ENCODE measurements around the gene HSPB1.

HSPB1 gene

DNA sequence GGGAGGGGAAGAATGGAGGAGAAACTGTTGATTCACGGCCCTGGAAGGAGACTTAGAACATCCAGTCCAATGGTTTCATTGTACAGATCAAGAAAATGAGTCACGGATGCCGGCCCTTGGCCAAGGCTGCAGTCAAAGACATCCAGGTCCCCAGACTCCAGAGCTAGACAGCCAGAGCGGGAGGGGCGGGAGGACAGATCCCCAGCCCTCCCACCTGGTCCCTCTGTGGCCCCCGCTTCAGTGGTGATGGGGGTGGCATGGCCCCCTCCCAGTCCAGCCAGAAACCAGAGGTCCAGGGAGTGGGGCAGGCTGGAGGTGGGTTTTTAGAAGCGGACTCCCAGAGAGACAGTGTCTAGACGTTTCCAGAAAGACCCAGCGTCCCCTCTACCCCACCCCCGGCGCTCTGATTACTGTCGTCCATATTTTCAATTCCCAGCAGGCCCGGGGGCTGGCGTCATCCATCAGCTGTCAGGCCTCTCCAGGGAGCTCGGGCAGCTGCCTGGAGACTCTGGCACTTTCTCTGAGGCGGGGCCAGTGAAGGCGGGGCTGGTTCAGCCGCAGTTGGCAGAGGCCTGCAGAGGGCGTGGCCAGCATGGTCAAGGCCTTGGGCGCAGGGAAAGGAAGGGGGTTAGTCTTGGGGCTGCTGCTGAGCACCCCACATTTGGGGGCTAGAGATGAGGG lies 8.0 kb upstream of the HSPB1 start (continued):
- TF ChIP-seq ZNF658 (tag by site-specific recombination; IDR thresholded peaks at IDR 0.05) (no peak), SP2 (tag by site-specific recombination; IDR thresholded peaks at IDR 0.05) (peak; percentile 42), ZNF248 (tag by site-specific recombination; IDR thresholded peaks at IDR 0.05) (no peak), KLF9 (tag by site-specific recombination; IDR thresholded peaks at IDR 0.05; ENCODE audit: low read depth) (peak; percentile 76), ZNF529 (tag by site-specific recombination; IDR thresholded peaks at IDR 0.05; ENCODE audit: insufficient replicate concordance) (no peak), IKZF3 (tag by site-specific recombination; IDR thresholded peaks at IDR 0.05) (peak; percentile 78), ZNF24 (tag by site-specific recombination; IDR thresholded peaks at IDR 0.05) (no peak), ZNF791 (tag by site-specific recombination; IDR thresholded peaks at IDR 0.05) (no peak), MZF1 (tag by site-specific recombination; IDR thresholded peaks at IDR 0.05; ENCODE audit: borderline replicate concordance) (no peak), GLIS2 (tag by site-specific recombination; IDR thresholded peaks at IDR 0.05) (peak; percentile 61), ZFP69B (tag by site-specific recombination; IDR thresholded peaks at IDR 0.05) (no peak), ZNF629 (tag by site-specific recombination; IDR thresholded peaks at IDR 0.05) (peak; percentile 73), ZNF138 (tag by site-specific recombination; IDR thresholded peaks at IDR 0.05; ENCODE audit: borderline replicate concordance) (no peak), TRIM28 (IDR thresholded peaks at IDR 0.05; ENCODE audit: borderline replicate concordance, low read length) (no peak), ZNF292 (tag by site-specific recombination; IDR thresholded peaks at IDR 0.05; ENCODE audit: borderline replicate concordance, low read depth) (no peak), ZNF843 (tag by site-specific recombination; IDR thresholded peaks at IDR 0.05) (no peak), ZNF621 (tag by site-specific recombination; IDR thresholded peaks at IDR 0.05) (no peak), ZNF302 (tag by site-specific recombination; IDR thresholded peaks at IDR 0.05; ENCODE audit: low read depth) (no peak), GLI2 (tag by site-specific recombination; IDR thresholded peaks at IDR 0.05; ENCODE audit: borderline replicate concordance, low read depth) (no peak), KLF7 (tag by site-specific recombination; IDR thresholded peaks at IDR 0.05; ENCODE audit: borderline replicate concordance) (no peak; the same call in 1 of the 2 replicates), ZNF157 (tag by site-specific recombination; IDR thresholded peaks at IDR 0.05) (no peak), ZNF23 (tag by site-specific recombination; IDR thresholded peaks at IDR 0.05; ENCODE audit: borderline replicate concordance) (no peak), OSR2 (tag by site-specific recombination; IDR thresholded peaks at IDR 0.05) (no peak)
- TF ChIP-seq, protein P1, sequence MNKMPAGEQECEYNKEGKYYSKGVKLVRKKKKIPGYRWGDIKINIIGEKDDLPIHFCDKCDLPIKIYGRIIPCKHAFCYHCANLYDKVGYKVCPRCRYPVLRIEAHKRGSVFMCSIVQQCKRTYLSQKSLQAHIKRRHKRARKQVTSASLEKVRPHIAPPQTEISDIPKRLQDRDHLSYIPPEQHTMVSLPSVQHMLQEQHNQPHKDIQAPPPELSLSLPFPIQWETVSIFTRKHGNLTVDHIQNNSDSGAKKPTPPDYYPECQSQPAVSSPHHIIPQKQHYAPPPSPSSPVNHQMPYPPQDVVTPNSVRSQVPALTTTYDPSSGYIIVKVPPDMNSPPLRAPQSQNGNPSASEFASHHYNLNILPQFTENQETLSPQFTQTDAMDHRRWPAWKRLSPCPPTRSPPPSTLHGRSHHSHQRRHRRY (tag by site-specific recombination; IDR thresholded peaks at IDR 0.05): no peak
- TF ChIP-seq, protein P2, sequence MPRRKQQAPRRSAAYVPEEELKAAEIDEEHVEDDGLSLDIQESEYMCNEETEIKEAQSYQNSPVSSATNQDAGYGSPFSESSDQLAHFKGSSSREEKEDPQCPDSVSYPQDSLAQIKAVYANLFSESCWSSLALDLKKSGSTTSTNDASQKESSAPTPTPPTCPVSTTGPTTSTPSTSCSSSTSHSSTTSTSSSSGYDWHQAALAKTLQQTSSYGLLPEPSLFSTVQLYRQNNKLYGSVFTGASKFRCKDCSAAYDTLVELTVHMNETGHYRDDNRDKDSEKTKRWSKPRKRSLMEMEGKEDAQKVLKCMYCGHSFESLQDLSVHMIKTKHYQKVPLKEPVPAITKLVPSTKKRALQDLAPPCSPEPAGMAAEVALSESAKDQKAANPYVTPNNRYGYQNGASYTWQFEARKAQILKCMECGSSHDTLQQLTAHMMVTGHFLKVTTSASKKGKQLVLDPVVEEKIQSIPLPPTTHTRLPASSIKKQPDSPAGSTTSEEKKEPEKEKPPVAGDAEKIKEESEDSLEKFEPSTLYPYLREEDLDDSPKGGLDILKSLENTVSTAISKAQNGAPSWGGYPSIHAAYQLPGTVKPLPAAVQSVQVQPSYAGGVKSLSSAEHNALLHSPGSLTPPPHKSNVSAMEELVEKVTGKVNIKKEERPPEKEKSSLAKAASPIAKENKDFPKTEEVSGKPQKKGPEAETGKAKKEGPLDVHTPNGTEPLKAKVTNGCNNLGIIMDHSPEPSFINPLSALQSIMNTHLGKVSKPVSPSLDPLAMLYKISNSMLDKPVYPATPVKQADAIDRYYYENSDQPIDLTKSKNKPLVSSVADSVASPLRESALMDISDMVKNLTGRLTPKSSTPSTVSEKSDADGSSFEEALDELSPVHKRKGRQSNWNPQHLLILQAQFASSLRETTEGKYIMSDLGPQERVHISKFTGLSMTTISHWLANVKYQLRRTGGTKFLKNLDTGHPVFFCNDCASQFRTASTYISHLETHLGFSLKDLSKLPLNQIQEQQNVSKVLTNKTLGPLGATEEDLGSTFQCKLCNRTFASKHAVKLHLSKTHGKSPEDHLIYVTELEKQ (tag by site-specific recombination; IDR thresholded peaks at IDR 0.05; ENCODE audit: borderline replicate concordance): 0 out of 2 replicates have a peak, but pooled peaks have one; percentile 9
- TF ChIP-seq, protein P3, sequence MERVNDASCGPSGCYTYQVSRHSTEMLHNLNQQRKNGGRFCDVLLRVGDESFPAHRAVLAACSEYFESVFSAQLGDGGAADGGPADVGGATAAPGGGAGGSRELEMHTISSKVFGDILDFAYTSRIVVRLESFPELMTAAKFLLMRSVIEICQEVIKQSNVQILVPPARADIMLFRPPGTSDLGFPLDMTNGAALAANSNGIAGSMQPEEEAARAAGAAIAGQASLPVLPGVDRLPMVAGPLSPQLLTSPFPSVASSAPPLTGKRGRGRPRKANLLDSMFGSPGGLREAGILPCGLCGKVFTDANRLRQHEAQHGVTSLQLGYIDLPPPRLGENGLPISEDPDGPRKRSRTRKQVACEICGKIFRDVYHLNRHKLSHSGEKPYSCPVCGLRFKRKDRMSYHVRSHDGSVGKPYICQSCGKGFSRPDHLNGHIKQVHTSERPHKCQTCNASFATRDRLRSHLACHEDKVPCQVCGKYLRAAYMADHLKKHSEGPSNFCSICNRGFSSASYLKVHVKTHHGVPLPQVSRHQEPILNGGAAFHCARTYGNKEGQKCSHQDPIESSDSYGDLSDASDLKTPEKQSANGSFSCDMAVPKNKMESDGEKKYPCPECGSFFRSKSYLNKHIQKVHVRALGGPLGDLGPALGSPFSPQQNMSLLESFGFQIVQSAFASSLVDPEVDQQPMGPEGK (tag by site-specific recombination; IDR thresholded peaks at IDR 0.05): peak; percentile 74
- TF ChIP-seq, protein P4, sequence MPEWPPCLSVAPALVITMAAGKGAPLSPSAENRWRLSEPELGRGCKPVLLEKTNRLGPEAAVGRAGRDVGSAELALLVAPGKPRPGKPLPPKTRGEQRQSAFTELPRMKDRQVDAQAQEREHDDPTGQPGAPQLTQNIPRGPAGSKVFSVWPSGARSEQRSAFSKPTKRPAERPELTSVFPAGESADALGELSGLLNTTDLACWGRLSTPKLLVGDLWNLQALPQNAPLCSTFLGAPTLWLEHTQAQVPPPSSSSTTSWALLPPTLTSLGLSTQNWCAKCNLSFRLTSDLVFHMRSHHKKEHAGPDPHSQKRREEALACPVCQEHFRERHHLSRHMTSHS (tag by site-specific recombination; IDR thresholded peaks at IDR 0.05): no peak
- TF ChIP-seq, protein P5, sequence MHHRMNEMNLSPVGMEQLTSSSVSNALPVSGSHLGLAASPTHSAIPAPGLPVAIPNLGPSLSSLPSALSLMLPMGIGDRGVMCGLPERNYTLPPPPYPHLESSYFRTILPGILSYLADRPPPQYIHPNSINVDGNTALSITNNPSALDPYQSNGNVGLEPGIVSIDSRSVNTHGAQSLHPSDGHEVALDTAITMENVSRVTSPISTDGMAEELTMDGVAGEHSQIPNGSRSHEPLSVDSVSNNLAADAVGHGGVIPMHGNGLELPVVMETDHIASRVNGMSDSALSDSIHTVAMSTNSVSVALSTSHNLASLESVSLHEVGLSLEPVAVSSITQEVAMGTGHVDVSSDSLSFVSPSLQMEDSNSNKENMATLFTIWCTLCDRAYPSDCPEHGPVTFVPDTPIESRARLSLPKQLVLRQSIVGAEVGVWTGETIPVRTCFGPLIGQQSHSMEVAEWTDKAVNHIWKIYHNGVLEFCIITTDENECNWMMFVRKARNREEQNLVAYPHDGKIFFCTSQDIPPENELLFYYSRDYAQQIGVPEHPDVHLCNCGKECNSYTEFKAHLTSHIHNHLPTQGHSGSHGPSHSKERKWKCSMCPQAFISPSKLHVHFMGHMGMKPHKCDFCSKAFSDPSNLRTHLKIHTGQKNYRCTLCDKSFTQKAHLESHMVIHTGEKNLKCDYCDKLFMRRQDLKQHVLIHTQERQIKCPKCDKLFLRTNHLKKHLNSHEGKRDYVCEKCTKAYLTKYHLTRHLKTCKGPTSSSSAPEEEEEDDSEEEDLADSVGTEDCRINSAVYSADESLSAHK (tag by site-specific recombination; IDR thresholded peaks at IDR 0.05): no peak
